Measurements from ENCODE around the gene NAP1L1. TPM values are rescaled to one million over a fixed set of nuclear protein-coding genes. Genes with fewer than 3 reads are reported as not detected.

NAP1L1 gene
- total RNA-seq, 1 experiment from 2014 or later, result 711 TPM

DNA sequence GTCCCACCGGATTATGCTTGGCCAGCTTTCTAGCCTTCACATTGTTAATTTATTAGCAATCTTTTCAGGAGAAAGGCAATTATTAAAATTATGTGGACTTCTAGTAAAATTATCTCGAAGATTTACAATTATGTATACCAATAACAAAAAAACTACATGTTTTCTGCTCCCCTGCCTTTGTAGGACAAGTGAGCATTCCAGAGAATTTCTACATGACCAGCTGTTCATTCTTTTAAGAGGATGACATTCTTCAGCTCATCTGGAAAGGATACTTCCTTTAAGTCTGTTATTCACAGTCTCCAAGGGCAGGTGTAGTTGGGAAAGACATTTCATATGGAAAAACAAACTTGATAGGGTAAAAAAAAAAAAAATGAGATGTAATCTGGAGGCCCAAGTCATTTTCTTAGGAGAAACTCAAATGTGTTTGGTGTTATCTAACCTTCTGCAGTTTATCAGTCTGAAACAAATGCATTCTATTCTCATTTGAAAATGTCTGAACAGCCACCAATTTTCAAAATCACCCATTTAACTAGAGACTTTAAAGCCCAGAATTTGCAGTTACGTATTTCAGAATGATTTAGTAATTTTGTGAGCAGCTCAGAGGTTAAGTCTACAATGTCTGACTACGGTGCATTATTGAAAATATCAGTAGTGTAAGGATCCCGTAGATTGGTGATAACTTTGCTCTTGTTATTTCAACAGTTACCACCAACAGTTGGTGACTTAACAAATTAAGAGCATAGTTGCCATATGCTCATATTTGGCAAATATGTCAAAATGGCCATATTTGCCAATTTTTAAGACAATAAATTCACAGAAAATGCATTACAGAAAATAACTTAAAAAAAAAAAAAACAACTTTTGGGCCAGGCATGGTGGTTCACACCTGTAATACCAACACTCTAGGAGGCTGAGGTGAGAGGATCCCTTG is 51.1 kb downstream of the NAP1L1 start:
- peaks cover 68% of the 10 kb centered on the region for H3K36me3 Mint-ChIP-seq (ENCODE audit: insufficient read depth, unreplicated experiment)
- intact Hi-C loops (cut with micrococcal nuclease; ENCODE audit: unreplicated experiment), result loop anchor here (5.0 kb wide), 3 partner anchors 156 to 321 kb away; no protein-coding TSS in a partner anchor

DNA sequence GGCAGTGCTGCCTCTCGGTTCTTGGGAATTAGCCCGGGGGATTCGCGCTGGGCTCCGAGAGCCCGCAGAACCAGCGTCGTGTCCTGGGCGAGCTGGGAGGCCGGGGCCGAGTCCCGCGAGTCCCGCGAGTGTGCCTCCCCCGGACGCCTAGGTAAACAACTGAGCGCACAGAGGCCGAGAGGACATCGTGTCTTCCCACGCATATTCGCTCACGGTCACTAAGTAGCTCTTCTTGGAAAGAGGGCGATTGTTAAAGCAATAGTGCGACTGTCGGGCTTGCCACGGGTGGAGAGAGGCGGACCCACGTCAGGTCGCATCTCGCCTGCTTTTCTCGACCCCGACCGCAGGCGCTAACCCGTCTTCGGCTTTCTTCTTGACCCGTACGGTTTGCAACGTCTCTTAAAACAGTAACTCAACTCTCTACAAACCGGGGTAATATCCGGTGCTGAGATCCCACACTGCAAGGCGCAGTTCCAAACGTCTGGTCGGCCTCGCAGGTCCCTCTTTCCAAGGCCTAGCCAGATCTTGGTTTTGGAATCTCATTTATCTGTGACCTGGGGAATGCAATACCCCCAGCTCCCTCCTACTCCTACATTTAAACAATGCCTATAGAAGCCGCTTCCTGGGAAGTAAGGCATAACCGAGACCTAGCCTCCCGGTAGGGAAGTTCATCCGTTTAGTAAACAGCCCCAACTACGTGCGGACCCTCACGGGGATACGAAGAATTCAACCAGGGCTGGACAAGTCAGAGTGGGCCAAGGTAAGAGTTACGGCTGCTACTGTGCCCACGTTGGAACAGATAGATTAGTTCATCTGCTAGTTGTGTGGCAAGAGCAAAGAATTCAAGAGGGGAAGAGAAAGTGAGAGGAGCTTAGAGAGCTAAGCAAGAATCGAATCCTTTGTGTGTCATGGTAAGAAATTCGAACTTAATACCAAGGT is 52.2 kb downstream of the NAP1L1 start:
- TF ChIP-seq, protein P1, sequence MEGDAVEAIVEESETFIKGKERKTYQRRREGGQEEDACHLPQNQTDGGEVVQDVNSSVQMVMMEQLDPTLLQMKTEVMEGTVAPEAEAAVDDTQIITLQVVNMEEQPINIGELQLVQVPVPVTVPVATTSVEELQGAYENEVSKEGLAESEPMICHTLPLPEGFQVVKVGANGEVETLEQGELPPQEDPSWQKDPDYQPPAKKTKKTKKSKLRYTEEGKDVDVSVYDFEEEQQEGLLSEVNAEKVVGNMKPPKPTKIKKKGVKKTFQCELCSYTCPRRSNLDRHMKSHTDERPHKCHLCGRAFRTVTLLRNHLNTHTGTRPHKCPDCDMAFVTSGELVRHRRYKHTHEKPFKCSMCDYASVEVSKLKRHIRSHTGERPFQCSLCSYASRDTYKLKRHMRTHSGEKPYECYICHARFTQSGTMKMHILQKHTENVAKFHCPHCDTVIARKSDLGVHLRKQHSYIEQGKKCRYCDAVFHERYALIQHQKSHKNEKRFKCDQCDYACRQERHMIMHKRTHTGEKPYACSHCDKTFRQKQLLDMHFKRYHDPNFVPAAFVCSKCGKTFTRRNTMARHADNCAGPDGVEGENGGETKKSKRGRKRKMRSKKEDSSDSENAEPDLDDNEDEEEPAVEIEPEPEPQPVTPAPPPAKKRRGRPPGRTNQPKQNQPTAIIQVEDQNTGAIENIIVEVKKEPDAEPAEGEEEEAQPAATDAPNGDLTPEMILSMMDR (IDR thresholded peaks at IDR 0.05; ENCODE audit: insufficient read depth in 1 of 2, low read depth in 1 of 2, low read length in 1 of 2, severe bottlenecking in 1 of 2, unreplicated experiment in 1 of 2), result no peak
- Mint-ChIP-seq H3K4me3 (ENCODE audit: unreplicated experiment) (peak overlapping the region; percentile 86), H3K4me1 (ENCODE audit: low read depth, unreplicated experiment) (peaks cover 28% of the 10 kb centered on the region), H3K36me3 (ENCODE audit: insufficient read depth, unreplicated experiment) (peaks cover 64% of the 10 kb centered on the region), H3K27ac (ENCODE audit: unreplicated experiment) (peak overlapping the region; percentile 90), H3K27me3 (ENCODE audit: insufficient read depth, unreplicated experiment) (no peaks in the 10 kb centered on the region), H3K9me3 (ENCODE audit: unreplicated experiment) (no peaks in the 10 kb centered on the region)
- H3K4me3 ChIP-seq (ENCODE audit: low read depth, low read length), result peak overlapping the region; percentile 97
- CTCF ChIA-PET, result interaction anchor here (0.6 to 2.8 kb wide), 15 partner anchors 42 to 521 kb away, joined by 3 to 18 read pairs (median 3); partner anchors contain the start of gene KRR1
- POLR2A ChIA-PET, result interaction anchor here (0.6 to 2.3 kb wide), 14 partner anchors 8 to 521 kb away, joined by 3 to 19 read pairs (median 4); partner anchors contain the start of genes BBS10 and KRR1
- no TSS peak for BruUV-seq (replicated peaks)
- no peaks in the 10 kb centered on the region for H3K9me3 ChIP-seq
- no peaks in the 10 kb centered on the region for H3K27me3 ChIP-seq (replicated peaks; ENCODE audit: control insufficient read depth, insufficient read depth, low read length)
- peak; percentile 45 to 49 for DNase-seq
- H3K4me1 ChIP-seq, result peaks cover 13% of the 10 kb centered on the region
- intact Hi-C loops (cut with micrococcal nuclease; ENCODE audit: unreplicated experiment), result loop anchor here (5.0 kb wide), 3 partner anchors 155 to 320 kb away; no protein-coding TSS in a partner anchor
- H3K36me3 ChIP-seq (ENCODE audit: control insufficient read depth, insufficient read depth, low read length), result no peaks in the 10 kb centered on the region

More for the DNA sequence above, 51.1 kb downstream of the NAP1L1 start:
- Histone ChIP-seq H3K27me3 (replicated peaks; ENCODE audit: control insufficient read depth, insufficient read depth, low read length) (no peaks in the 10 kb centered on the region), H3K4me1 (peaks cover 23% of the 10 kb centered on the region), H3K9me3 (no peaks in the 10 kb centered on the region), H3K4me3 (ENCODE audit: low read depth, low read length) (peak overlapping the region; percentile 97), H3K36me3 (ENCODE audit: control insufficient read depth, insufficient read depth, low read length) (no peaks in the 10 kb centered on the region)
- BruUV-seq (replicated peaks), result no TSS peak
- ChIA-PET CTCF (interaction anchor here (0.6 to 2.8 kb wide), 5 partner anchors 43 to 507 kb away, joined by 3 to 18 read pairs (median 3); no protein-coding TSS in a partner anchor), POLR2A (interaction anchor here (0.6 to 0.7 kb wide), 4 partner anchors 273 to 325 kb away, joined by 3 to 4 read pairs (median 3); partner anchors contain the start of gene BBS10)
- TF ChIP-seq, protein P1 (IDR thresholded peaks at IDR 0.05; ENCODE audit: insufficient read depth in 1 of 2, low read depth in 1 of 2, low read length in 1 of 2, severe bottlenecking in 1 of 2, unreplicated experiment in 1 of 2), result no peak
- DNase-seq, result no peak
- Mint-ChIP-seq H3K27me3 (ENCODE audit: insufficient read depth, unreplicated experiment) (no peaks in the 10 kb centered on the region), H3K9me3 (ENCODE audit: unreplicated experiment) (no peaks in the 10 kb centered on the region), H3K4me1 (ENCODE audit: low read depth, unreplicated experiment) (peaks cover 38% of the 10 kb centered on the region), H3K4me3 (ENCODE audit: unreplicated experiment) (peak overlapping the region; percentile 86), H3K27ac (ENCODE audit: unreplicated experiment) (peak overlapping the region; percentile 90)

All from Caco-2 (cell line).